Endothelial cell (in vitro differentiated cells): ENCODE measurements around the gene ABLIM1. TPM values are rescaled to one million over a fixed set of nuclear protein-coding genes. Genes with fewer than 3 reads are reported as not detected.

ENCODE experiments used
- DNase-seq: peaks from one replicate; pipeline ENCODE4 v3.0.0; 2021; ENCODE audit warnings: low spot score
- H3K27ac Mint-ChIP-seq: one replicate; pipeline ENCODE4 v1.8.0; 2021; ENCODE audit warnings: mixed read lengths, inconsistent platforms; ENCODE audit not compliant: unreplicated experiment
- H3K27me3 Mint-ChIP-seq: one replicate; pipeline ENCODE4 v1.8.0; 2021; ENCODE audit warnings: mild to moderate bottlenecking, moderate library complexity, mixed read lengths, inconsistent platforms; ENCODE audit not compliant: unreplicated experiment
- H3K36me3 Mint-ChIP-seq: one replicate; pipeline ENCODE4 v1.8.0; 2021; ENCODE audit warnings: mild to moderate bottlenecking, low read depth, mixed read lengths, inconsistent platforms; ENCODE audit not compliant: unreplicated experiment
- H3K4me1 Mint-ChIP-seq: one replicate; pipeline ENCODE4 v1.8.0; 2021; ENCODE audit warnings: mild to moderate bottlenecking, mixed read lengths, inconsistent platforms; ENCODE audit not compliant: unreplicated experiment
- H3K4me3 Mint-ChIP-seq: one replicate; pipeline ENCODE4 v1.8.0; 2021; ENCODE audit warnings: mild to moderate bottlenecking, mixed read lengths, inconsistent platforms; ENCODE audit not compliant: unreplicated experiment
- H3K9me3 Mint-ChIP-seq: one replicate; pipeline ENCODE4 v1.8.0; 2021; ENCODE audit warnings: mixed read lengths, inconsistent platforms; ENCODE audit not compliant: unreplicated experiment
- total RNA-seq: library from RNA; stranded (reverse); fragmentation: NEBNext Ultra II Directional; extraction: Animal tissue kit (Norgen Biotek cat#: 25700); gene quantifications from one replicate; pipeline ENCODE4 v1.2.1, GENCODE V29; 2021; ENCODE audit not compliant: unreplicated experiment
- TF ChIP-seq, protein P1 (sequence below): fragments of 200-600 bp; sonication (generic); IDR thresholded peaks from one replicate; pipeline ENCODE4 v1.5.0; 2021; ENCODE audit warnings: antibody characterized with exemption; ENCODE audit not compliant: unreplicated experiment

The ABLIM1 gene
- total RNA-seq, 1 donor from 2014 or later: 55.9 TPM

DNA sequence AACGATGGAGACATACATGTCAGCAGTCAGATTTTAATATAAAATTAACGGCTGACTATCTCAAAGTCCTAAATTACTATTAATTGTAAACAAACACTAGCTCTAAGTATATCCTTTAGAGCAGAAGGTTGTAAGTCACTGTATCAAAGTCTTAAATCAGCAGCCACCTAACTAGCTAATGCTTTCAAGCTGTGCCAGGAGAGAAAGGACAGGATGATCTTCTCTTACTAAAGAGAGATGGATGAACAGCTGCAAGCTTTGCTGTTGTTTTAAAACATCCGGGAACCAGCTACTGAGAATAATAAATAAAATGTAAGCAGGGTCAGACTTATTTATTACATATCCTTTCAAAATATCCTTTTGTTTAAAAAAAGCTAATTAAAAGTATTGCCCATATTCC lies 24.0 kb upstream of the ABLIM1 start:
- H3K27ac Mint-ChIP-seq: no peak overlapping the region
- H3K9me3 Mint-ChIP-seq: no peaks in the 10 kb centered on the region
- H3K4me1 Mint-ChIP-seq: peaks cover 17% of the 10 kb centered on the region
- H3K27me3 Mint-ChIP-seq: peaks cover 1% of the 10 kb centered on the region
- DNase-seq: no peak
- H3K4me3 Mint-ChIP-seq: no peak overlapping the region
- no peaks in the 10 kb centered on the region for H3K36me3 Mint-ChIP-seq
- TF ChIP-seq, protein P1, sequence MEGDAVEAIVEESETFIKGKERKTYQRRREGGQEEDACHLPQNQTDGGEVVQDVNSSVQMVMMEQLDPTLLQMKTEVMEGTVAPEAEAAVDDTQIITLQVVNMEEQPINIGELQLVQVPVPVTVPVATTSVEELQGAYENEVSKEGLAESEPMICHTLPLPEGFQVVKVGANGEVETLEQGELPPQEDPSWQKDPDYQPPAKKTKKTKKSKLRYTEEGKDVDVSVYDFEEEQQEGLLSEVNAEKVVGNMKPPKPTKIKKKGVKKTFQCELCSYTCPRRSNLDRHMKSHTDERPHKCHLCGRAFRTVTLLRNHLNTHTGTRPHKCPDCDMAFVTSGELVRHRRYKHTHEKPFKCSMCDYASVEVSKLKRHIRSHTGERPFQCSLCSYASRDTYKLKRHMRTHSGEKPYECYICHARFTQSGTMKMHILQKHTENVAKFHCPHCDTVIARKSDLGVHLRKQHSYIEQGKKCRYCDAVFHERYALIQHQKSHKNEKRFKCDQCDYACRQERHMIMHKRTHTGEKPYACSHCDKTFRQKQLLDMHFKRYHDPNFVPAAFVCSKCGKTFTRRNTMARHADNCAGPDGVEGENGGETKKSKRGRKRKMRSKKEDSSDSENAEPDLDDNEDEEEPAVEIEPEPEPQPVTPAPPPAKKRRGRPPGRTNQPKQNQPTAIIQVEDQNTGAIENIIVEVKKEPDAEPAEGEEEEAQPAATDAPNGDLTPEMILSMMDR: no peak

DNA sequence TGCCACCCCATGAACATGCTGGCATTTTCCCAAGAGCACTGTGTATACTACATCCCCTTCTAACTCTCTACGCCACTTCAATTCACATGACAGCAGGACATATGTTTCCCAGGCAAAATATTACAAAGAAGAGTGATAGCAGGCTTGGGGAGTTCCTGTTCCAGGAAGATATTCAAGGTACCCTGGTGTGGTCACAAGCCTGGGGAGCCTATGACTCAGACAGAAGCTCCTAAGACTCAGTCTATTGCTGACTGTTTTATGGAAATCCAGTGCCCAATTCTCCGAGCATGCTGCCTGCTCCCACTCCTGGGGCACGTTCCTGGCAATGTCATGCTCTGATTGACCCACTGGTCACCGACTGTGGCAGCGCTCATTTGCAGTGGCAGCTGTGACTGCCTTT lies 23.5 kb upstream of the ABLIM1 start:
- DNase-seq: no peak
- Mint-ChIP-seq H3K27me3 (peaks cover 3% of the 10 kb centered on the region), H3K36me3 (no peaks in the 10 kb centered on the region), H3K9me3 (no peaks in the 10 kb centered on the region), H3K4me1 (peaks cover 13% of the 10 kb centered on the region), H3K4me3 (no peak overlapping the region), H3K27ac (no peak overlapping the region)
- TF ChIP-seq, protein P1: no peak

DNA sequence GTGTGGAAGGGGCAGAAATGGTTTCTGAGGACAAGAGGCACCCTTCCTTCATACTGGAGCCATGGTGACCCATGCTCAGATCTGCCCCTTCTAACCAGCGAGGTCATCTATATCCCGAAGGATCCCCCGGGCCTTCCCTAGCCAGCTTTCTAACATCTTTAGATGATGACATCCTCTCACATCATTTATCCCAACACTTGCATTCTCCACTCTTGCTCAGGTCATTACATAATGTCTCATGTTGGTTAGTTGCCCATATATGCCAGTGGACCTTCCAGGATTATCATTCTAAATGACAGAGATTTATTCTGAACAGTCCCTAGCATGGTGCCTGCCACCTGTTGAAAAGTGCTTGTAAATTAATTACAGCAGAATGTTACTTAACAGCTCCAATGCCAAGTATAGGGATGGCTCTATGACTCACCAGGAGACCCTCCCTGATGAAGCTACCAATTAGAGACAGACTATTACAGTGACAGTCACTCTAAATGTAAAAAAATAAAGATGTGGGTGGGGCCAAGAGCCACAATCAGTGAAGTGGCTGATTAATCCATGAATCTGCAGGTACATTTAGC lies 22.6 kb upstream of the ABLIM1 start:
- TF ChIP-seq, protein P1: no peak
- Mint-ChIP-seq H3K9me3 (no peaks in the 10 kb centered on the region), H3K36me3 (no peaks in the 10 kb centered on the region), H3K27ac (no peak overlapping the region), H3K4me1 (peaks cover 12% of the 10 kb centered on the region), H3K27me3 (peaks cover 3% of the 10 kb centered on the region), H3K4me3 (no peak overlapping the region)
- no peak for DNase-seq

- peaks cover 3% of the 10 kb centered on the region for H3K27me3 Mint-ChIP-seq
- H3K36me3 Mint-ChIP-seq: no peaks in the 10 kb centered on the region
- no peak for DNase-seq
- peaks cover 2% of the 10 kb centered on the region for H3K4me1 Mint-ChIP-seq
- H3K4me3 Mint-ChIP-seq: no peak overlapping the region
- no peak overlapping the region for H3K27ac Mint-ChIP-seq
- TF ChIP-seq, protein P1: no peak
- H3K9me3 Mint-ChIP-seq: no peaks in the 10 kb centered on the region
Observed at GRCh38 chr10:114679552-114679951, 21.5 kb upstream of the ABLIM1 start.

DNA sequence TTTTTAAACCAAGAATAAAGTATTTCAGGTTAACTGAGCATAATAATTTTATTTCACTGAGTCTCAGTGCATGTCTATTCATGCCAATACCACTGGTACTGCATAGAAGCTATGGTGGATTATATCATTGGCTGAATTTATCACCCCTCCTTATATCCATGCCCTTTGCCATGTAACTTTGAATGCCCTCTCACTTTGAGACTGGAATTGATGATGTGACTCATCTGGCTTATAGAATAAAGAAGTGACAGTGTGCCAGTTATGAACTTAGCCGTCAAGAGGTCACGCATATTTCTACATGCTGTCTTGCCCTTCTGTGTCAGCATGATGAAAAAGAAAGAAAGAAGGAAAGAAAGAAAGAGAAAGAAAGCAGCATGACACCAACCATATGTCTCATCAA lies 20.7 kb upstream of the ABLIM1 start:
- H3K4me3 Mint-ChIP-seq: no peak overlapping the region
- TF ChIP-seq, protein P1: no peak
- no peaks in the 10 kb centered on the region for H3K4me1 Mint-ChIP-seq
- no peaks in the 10 kb centered on the region for H3K36me3 Mint-ChIP-seq
- no peak for DNase-seq
- no peaks in the 10 kb centered on the region for H3K9me3 Mint-ChIP-seq
- peaks cover 1% of the 10 kb centered on the region for H3K27me3 Mint-ChIP-seq
- no peak overlapping the region for H3K27ac Mint-ChIP-seq
